H9 (cell line): ENCODE results near the gene ALDH1L1. TPM values are rescaled to one million over a fixed set of nuclear protein-coding genes. Genes with fewer than 3 reads are reported as not detected.

Experiments
- DNase-seq: peaks from one replicate; pipeline ENCODE4 v3.0.0-alpha.2; 2017
- H2AFZ ChIP-seq: one replicate; pipeline ENCODE4 v1.6.1; 2013; ENCODE audit warnings: mild to moderate bottlenecking, low read length, control low read depth, moderate library complexity
- H2AK5ac ChIP-seq: 2 replicates; pipeline ENCODE4 v1.6.1; 2013; ENCODE audit warnings: low read length, control low read depth, mixed read lengths; ENCODE audit not compliant: insufficient read length
- H2BK120ac ChIP-seq: one replicate; pipeline ENCODE4 v1.6.1; 2013; ENCODE audit warnings: low read depth, mild to moderate bottlenecking, low read length, control low read depth, inconsistent platforms; ENCODE audit not compliant: poor library complexity, severe bottlenecking
- H2BK12ac ChIP-seq: 2 replicates; pipeline ENCODE4 v1.6.1; 2013; ENCODE audit warnings: low read length, control low read depth, mixed read lengths, low read depth; ENCODE audit not compliant: insufficient read length
- H2BK15ac ChIP-seq: 2 replicates; pipeline ENCODE4 v1.6.1; 2013; ENCODE audit warnings: low read depth, low read length, control low read depth
- H2BK20ac ChIP-seq: one replicate; pipeline ENCODE4 v1.6.1; 2013; ENCODE audit warnings: low read depth, mild to moderate bottlenecking, low read length, control low read depth, inconsistent platforms; ENCODE audit not compliant: poor library complexity, severe bottlenecking
- H2BK5ac ChIP-seq: 2 replicates; pipeline ENCODE4 v1.6.1; 2013; ENCODE audit warnings: low read length, control low read depth, mixed read lengths; ENCODE audit not compliant: insufficient read length
- H3K14ac ChIP-seq: 2 replicates; pipeline ENCODE4 v1.6.1; 2013; ENCODE audit warnings: low read length, control low read depth; ENCODE audit not compliant: insufficient read depth
- H3K18ac ChIP-seq: 2 replicates; pipeline ENCODE4 v1.6.1; 2013; ENCODE audit warnings: low read depth, mild to moderate bottlenecking, mixed read lengths, low read length, control low read depth; ENCODE audit not compliant: insufficient read length
- H3K23ac ChIP-seq: 2 replicates; pipeline ENCODE4 v1.6.1; 2013; ENCODE audit warnings: low read length, control low read depth, mixed read lengths, low read depth; ENCODE audit not compliant: insufficient read length
- H3K23me2 ChIP-seq: 2 replicates; pipeline ENCODE4 v1.6.1; 2013; ENCODE audit warnings: low read depth, mild to moderate bottlenecking, mixed read lengths, low read length, control low read depth; ENCODE audit not compliant: insufficient read length, poor library complexity, severe bottlenecking
- H3K27ac ChIP-seq: 2 replicates; pipeline ENCODE4 v1.5.1; 2013; ENCODE audit warnings: low read length, control low read depth, mixed read lengths, low read depth; ENCODE audit not compliant: insufficient read length
- H3K27me3 ChIP-seq: 2 replicates; pipeline ENCODE4 v1.6.1; 2013; ENCODE audit warnings: low read length, control low read depth, inconsistent platforms; ENCODE audit not compliant: insufficient read depth
- H3K4ac ChIP-seq: 2 replicates; pipeline ENCODE4 v1.6.1; 2013; ENCODE audit warnings: low read depth, mild to moderate bottlenecking, control low read depth, inconsistent platforms, low read length, moderate library complexity
- H3K4me1 ChIP-seq: 2 replicates; pipeline ENCODE4 v1.6.1; 2013; ENCODE audit warnings: low read length, control low read depth, inconsistent platforms; ENCODE audit not compliant: insufficient read depth
- H3K4me2 ChIP-seq: 2 replicates; pipeline ENCODE4 v1.6.1; 2013; ENCODE audit warnings: low read length, control low read depth, mixed read lengths; ENCODE audit not compliant: insufficient read length, insufficient read depth
- H3K56ac ChIP-seq: 2 replicates; pipeline ENCODE4 v1.6.1; 2013; ENCODE audit warnings: low read depth, mild to moderate bottlenecking, mixed read lengths, low read length, control low read depth; ENCODE audit not compliant: insufficient read length
- H3K79me1 ChIP-seq: 2 replicates; pipeline ENCODE4 v1.6.1; 2013; ENCODE audit warnings: low read depth, mild to moderate bottlenecking, moderate library complexity, low read length, control low read depth, inconsistent platforms; ENCODE audit not compliant: insufficient read depth, poor library complexity, severe bottlenecking
- H3K79me2 ChIP-seq: 2 replicates; pipeline ENCODE4 v1.6.1; 2013; ENCODE audit warnings: low read length, control low read depth, inconsistent platforms; ENCODE audit not compliant: insufficient read depth
- H3K9ac ChIP-seq: 2 replicates; pipeline ENCODE4 v1.6.1; 2013; ENCODE audit warnings: low read length, control low read depth, mixed read lengths; ENCODE audit not compliant: insufficient read length; ENCODE audit errors: extremely low read depth
- H3K9me3 ChIP-seq: one replicate; pipeline ENCODE4 v1.6.1; 2013; ENCODE audit warnings: low read depth, low read length, inconsistent platforms; ENCODE audit not compliant: control insufficient read depth
- H3T11ph ChIP-seq: one replicate; pipeline ENCODE4 v1.6.1; 2013; ENCODE audit warnings: mild to moderate bottlenecking, low read length, control low read depth, inconsistent platforms
- H4K20me1 ChIP-seq: one replicate; pipeline ENCODE4 v1.6.1; 2013; ENCODE audit not compliant: control insufficient read depth, insufficient read length, insufficient read depth
- H4K5ac ChIP-seq: 2 replicates; pipeline ENCODE4 v1.6.1; 2013; ENCODE audit warnings: low read depth, mild to moderate bottlenecking, mixed read lengths, low read length, control low read depth; ENCODE audit not compliant: insufficient read length
- H4K8ac ChIP-seq: replicated peaks from 2 replicates; pipeline ENCODE4 v1.6.1; 2013; ENCODE audit warnings: low read length, control low read depth, mixed read lengths, low read depth; ENCODE audit not compliant: insufficient read length
- H4K91ac ChIP-seq: 2 replicates; pipeline ENCODE4 v1.6.1; 2013; ENCODE audit warnings: low read depth, mild to moderate bottlenecking, moderate library complexity, mixed read lengths, low read length, control low read depth; ENCODE audit not compliant: insufficient read length
- H3K27ac Mint-ChIP-seq, 3 experiments: 2 replicates in 2 of 3; 3 replicates in 1 of 3; pipeline ENCODE4 v1.8.0; 2020 to 2021; ENCODE audit warnings: mixed read lengths in 3 of 3, mild to moderate bottlenecking in 1 of 3, moderate library complexity in 1 of 3
- H3K27me3 Mint-ChIP-seq: 2 replicates; pipeline ENCODE4 v1.8.0; 2021; ENCODE audit warnings: low read depth, mild to moderate bottlenecking, moderate library complexity, mixed read lengths
- H3K36me3 Mint-ChIP-seq, 3 experiments: 2 replicates in 2 of 3; 3 replicates in 1 of 3; pipeline ENCODE4 v1.8.0; 2020 to 2021; ENCODE audit warnings: low read depth in 3 of 3, mixed read lengths in 3 of 3; ENCODE audit not compliant: insufficient read depth in 1 of 3
- H3K4me1 Mint-ChIP-seq, 2 experiments: 2 replicates each; pipeline ENCODE4 v1.8.0; 2020; ENCODE audit warnings: mixed read lengths in 2 of 2
- H3K4me3 Mint-ChIP-seq, 2 experiments: 2 replicates in 1 of 2; 3 replicates in 1 of 2; pipeline ENCODE4 v1.8.0; 2020 to 2021; ENCODE audit warnings: mild to moderate bottlenecking in 2 of 2, mixed read lengths in 2 of 2, moderate library complexity in 1 of 2
- H3K9me3 Mint-ChIP-seq, 2 experiments: 2 replicates in 1 of 2; 3 replicates in 1 of 2; pipeline ENCODE4 v1.8.0; 2020; ENCODE audit warnings: mild to moderate bottlenecking in 2 of 2, mixed read lengths in 2 of 2, moderate library complexity in 1 of 2
- WGBS: extraction: QIAGEN DNeasy Blood & Tissue Kit; methylation state at CpG from one replicate; pipeline ENCODE4 v1.1.7; 2013; ENCODE audit warnings: missing lambda C conversion rate, low lambda C conversion rate, mixed read lengths; ENCODE audit not compliant: insufficient read length; ENCODE audit errors: extremely low coverage; 5-methylcytosine and 5-hydroxymethylcytosine counted together
- total RNA-seq: library from RNA; stranded (reverse); gene quantifications from 2 replicates; pipeline ENCODE4 v1.2.1, GENCODE V29; 2021
- TF ChIP-seq, protein P1 (sequence below): fragments of 200-600 bp; sonication (generic); conservative IDR thresholded peaks from 3 replicates; pipeline ENCODE4 v1.8.0; 2021; ENCODE audit warnings: antibody characterized with exemption, mild to moderate bottlenecking

Gene ALDH1L1
- total RNA-seq, 1 experiment from 2014 or later, result 0.90 TPM

DNA sequence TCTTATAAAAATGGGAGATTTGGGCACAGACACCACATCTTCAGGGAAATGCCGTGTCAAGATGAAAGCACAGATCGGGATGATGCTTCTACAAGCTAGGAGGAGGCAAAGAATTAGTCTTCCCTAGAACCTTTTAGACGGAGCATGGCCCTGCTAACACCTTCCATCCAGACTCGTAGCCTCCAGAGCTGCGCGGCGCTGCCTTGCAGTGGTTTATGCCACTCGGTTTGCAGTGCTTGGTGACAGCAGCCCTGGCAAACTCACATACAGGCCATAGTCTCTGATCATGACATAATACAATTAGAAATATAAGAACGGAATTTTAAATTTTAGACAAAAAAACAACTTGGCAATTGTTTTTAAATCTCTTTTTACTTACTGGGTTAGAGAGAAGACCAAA lies 59.3 kb downstream of the ALDH1L1 start:
- H3T11ph ChIP-seq, result no peak overlapping the region
- no peaks in the 10 kb centered on the region for H3K23me2 ChIP-seq
- no peak overlapping the region for H2AFZ ChIP-seq
- no peaks in the 10 kb centered on the region for H3K79me2 ChIP-seq
- no peak overlapping the region for H2BK120ac ChIP-seq
- no peak overlapping the region for H4K91ac ChIP-seq
- no peak overlapping the region for H3K27ac ChIP-seq
- peaks cover 12% of the 10 kb centered on the region for H3K27me3 Mint-ChIP-seq
- no peaks in the 10 kb centered on the region for H3K79me1 ChIP-seq
- no peak overlapping the region for H3K56ac ChIP-seq
- TF ChIP-seq, protein P1, sequence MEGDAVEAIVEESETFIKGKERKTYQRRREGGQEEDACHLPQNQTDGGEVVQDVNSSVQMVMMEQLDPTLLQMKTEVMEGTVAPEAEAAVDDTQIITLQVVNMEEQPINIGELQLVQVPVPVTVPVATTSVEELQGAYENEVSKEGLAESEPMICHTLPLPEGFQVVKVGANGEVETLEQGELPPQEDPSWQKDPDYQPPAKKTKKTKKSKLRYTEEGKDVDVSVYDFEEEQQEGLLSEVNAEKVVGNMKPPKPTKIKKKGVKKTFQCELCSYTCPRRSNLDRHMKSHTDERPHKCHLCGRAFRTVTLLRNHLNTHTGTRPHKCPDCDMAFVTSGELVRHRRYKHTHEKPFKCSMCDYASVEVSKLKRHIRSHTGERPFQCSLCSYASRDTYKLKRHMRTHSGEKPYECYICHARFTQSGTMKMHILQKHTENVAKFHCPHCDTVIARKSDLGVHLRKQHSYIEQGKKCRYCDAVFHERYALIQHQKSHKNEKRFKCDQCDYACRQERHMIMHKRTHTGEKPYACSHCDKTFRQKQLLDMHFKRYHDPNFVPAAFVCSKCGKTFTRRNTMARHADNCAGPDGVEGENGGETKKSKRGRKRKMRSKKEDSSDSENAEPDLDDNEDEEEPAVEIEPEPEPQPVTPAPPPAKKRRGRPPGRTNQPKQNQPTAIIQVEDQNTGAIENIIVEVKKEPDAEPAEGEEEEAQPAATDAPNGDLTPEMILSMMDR, result no peak
- no peak for DNase-seq
- H3K9ac ChIP-seq, result no peak overlapping the region
- WGBS, result no CpG with 5 or more reads among the region's 9 CpGs
- H3K27ac Mint-ChIP-seq, result no peak overlapping the region; a peak in 1 of 7 replicates
- no peak overlapping the region for H3K14ac ChIP-seq
- H4K8ac ChIP-seq, result no peak overlapping the region
- no peaks in the 10 kb centered on the region for H3K4me1 ChIP-seq
- no peaks in the 10 kb centered on the region for H3K27me3 ChIP-seq
- no peak overlapping the region for H3K18ac ChIP-seq
- H3K36me3 Mint-ChIP-seq, result no peaks in the 10 kb centered on the region
- no peak overlapping the region for H3K23ac ChIP-seq
- H3K9me3 Mint-ChIP-seq, result no peaks in the 10 kb centered on the region
- H3K9me3 ChIP-seq, result no peaks in the 10 kb centered on the region
- H3K4me3 Mint-ChIP-seq, result no peak overlapping the region
- H2BK15ac ChIP-seq, result no peak overlapping the region
- H2BK20ac ChIP-seq, result no peak overlapping the region
- H3K4me2 ChIP-seq, result no peak overlapping the region
- no peaks in the 10 kb centered on the region for H4K20me1 ChIP-seq
- H2BK5ac ChIP-seq, result no peak overlapping the region
- H3K4ac ChIP-seq, result no peak overlapping the region
- H3K4me1 Mint-ChIP-seq, result peaks cover 10 to 27% of the 10 kb centered on the region in 2 experiments
- H4K5ac ChIP-seq, result no peak overlapping the region
- H2BK12ac ChIP-seq, result no peak overlapping the region
- H2AK5ac ChIP-seq, result no peak overlapping the region
